Measurements from ENCODE around the gene LMTK2. TPM values are rescaled to one million over a fixed set of nuclear protein-coding genes. Genes with fewer than 3 reads are reported as not detected.
"Not testable (repeated sequence)": the region's sequence is repeated elsewhere in the genome, so short reads cannot be mapped to it uniquely, and the experiment has no call there.

LMTK2 gene
- total and polyA plus RNA-seq, 8 donors, result 13.4 to 28.2 (median 16.6) TPM

DNA sequence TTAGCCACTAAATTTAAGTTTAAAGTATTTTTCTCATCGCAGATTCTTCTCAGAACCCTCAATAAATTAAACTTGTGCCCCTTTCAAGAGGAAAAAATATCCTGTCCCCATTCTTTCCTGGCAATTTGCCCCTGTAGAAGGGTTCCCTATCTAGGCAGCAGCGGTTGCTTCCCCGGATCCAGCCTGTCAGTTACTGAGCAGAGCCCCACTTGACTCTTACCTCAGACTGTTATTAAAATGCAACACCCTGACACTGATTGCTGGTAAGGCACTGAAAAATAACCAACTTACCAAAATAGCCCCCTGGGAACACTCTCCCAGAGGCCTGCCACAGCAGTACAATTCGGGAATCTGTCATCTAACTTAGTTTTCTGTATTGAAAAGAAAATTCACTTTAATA lies 13.9 kb downstream of the LMTK2 start:
- intact Hi-C loops (cut with DNase I), result no loop called here
- Histone ChIP-seq H3K9me3 (no peaks in the 10 kb centered on the region), H3K4me1 (peaks cover 4 to 56% of the 10 kb centered on the region in 2 donors), H3K4me3 (no peak overlapping the region), H3K27me3 (peaks cover 0 to 9% of the 10 kb centered on the region in 2 donors), H3K27ac (peak overlapping the region in 1 of 2 donors; percentile 53), H3K36me3 (no peaks in the 10 kb centered on the region)
- no peak for DNase-seq
- TF ChIP-seq, protein P1, sequence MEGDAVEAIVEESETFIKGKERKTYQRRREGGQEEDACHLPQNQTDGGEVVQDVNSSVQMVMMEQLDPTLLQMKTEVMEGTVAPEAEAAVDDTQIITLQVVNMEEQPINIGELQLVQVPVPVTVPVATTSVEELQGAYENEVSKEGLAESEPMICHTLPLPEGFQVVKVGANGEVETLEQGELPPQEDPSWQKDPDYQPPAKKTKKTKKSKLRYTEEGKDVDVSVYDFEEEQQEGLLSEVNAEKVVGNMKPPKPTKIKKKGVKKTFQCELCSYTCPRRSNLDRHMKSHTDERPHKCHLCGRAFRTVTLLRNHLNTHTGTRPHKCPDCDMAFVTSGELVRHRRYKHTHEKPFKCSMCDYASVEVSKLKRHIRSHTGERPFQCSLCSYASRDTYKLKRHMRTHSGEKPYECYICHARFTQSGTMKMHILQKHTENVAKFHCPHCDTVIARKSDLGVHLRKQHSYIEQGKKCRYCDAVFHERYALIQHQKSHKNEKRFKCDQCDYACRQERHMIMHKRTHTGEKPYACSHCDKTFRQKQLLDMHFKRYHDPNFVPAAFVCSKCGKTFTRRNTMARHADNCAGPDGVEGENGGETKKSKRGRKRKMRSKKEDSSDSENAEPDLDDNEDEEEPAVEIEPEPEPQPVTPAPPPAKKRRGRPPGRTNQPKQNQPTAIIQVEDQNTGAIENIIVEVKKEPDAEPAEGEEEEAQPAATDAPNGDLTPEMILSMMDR (IDR thresholded peaks at IDR 0.05), result no peak
- peak; percentile 25 for ATAC-seq

DNA sequence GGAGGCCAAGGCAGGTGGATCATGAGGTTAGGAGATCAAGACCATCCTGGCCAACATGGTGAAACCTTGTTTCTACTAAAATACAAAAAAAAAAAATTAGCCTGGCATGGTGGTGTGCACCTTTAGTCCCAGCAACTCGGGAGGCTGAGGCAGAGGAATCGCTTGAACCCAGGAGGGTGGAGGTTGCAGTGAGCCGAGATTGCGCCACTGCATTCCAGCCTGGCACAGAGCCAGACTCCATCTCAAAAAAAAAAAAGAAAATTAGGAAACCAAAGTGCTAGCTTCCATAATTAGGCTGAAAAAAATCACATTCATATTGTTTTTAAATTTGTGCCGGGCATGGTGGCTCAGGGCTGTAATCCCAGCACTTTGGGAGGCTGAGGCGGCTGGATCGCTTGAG lies 14.7 kb downstream of the LMTK2 start:
- peaks cover 4 to 64% of the 10 kb centered on the region in 2 donors for H3K4me1 ChIP-seq
- H3K27me3 ChIP-seq; H3K4me3 ChIP-seq; intact Hi-C loops (cut with DNase I); H3K27ac ChIP-seq; H3K9me3 ChIP-seq; H3K36me3 ChIP-seq; DNase-seq; ATAC-seq: not testable (repeated sequence)

DNA sequence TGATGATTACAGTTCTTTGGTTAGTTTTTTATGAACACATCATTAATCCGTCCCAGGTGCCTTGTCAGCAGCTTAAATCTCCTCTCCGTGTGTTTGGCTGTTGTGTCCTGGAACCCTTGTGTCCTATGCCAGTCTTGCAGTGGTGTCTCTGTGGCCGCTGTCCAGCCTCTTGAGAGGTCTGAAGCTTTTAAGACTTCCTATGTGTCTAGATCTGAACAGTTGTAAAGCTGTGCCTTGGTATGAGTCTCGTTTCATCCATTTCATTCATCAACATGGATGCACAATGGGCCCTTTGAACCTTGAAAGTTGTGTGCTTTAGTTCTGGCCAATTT lies 16.7 kb downstream of the LMTK2 start:
- H3K4me1 ChIP-seq, result peaks cover 4 to 64% of the 10 kb centered on the region in 2 donors
- intact Hi-C loops (cut with DNase I), result no loop called here
- peaks cover 0 to 21% of the 10 kb centered on the region in 2 donors for H3K27me3 ChIP-seq
- H3K27ac ChIP-seq, result no peak overlapping the region
- TF ChIP-seq, protein P1 (IDR thresholded peaks at IDR 0.05), result no peak
- H3K36me3 ChIP-seq, result no peaks in the 10 kb centered on the region
- no peak for DNase-seq
- no peak overlapping the region for H3K4me3 ChIP-seq
- ATAC-seq, result peak; percentile 32
- no peaks in the 10 kb centered on the region for H3K9me3 ChIP-seq

DNA sequence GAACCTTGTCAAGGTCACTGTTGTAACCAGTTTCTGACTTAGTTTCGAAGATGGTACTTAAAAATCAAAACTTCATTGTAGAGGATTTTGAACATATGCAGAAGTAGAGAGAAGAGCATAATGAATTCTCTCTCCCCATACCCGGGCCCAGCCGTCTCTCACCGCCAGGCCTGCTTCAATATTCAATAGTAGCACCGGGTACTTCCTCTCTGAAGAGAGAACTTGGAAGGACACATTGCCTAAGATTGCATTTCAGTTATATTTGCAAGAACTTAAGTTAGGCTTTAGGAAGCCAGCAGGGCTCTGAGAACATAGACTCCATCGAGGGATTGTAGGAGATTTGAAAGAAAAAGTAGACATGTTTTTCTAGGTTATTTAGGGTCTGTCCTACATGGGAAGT lies 19.1 kb downstream of the LMTK2 start:
- peak in 1 of 4 donors; percentile 80 for DNase-seq

DNA sequence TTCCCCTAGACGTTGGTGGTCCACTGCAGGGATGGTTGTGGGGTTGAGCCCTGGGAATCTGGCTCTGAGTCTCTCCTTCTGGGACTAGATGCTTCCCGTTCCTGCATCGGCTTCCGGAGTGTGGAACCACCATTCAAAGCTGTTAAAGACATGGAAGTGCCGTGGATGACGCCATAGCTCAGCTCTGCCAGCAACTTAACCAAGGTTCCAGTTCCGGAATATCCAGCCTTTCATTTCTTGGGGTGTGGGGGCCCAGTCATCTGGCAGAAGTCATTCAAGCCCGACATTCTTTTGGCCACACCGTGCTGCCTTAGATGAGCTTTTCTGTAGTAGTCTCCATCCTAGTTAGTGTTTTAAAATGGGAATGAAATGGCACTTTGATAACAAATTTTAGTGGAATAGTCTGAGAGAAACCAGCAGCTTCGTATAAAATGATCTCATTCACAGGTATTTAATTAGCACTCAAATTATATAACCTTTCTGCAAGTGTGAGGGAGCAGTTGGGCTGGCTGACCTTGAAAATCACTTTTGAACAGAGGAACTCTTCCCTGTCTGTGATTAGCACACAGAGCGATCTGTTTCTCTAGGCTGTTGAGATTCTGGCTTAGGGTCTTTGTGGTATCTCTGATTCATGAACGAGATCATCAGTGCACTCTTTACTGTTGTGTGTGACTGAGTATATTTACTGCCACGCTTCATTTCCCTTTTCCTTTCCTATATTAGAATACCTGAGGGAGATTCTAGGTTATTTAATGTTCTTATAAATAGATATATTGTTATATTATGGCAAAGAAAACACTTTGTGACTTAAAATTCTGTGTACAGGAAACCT lies 19.9 kb downstream of the LMTK2 start:
- ATAC-seq (no peak), DNase-seq (no peak)
- intact Hi-C loops (cut with DNase I), result no loop called here
- H3K27ac ChIP-seq, result peak overlapping the region in 1 of 2 donors; percentile 19
- H3K4me1 ChIP-seq, result peaks cover 8 to 51% of the 10 kb centered on the region in 2 donors
- H3K9me3 ChIP-seq, result no peaks in the 10 kb centered on the region
- no peaks in the 10 kb centered on the region for H3K36me3 ChIP-seq
- TF ChIP-seq, protein P1 (IDR thresholded peaks at IDR 0.05), result no peak
- no peak overlapping the region for H3K4me3 ChIP-seq
- peaks cover 0 to 28% of the 10 kb centered on the region in 2 donors for H3K27me3 ChIP-seq

More for the DNA sequence above, 19.1 kb downstream of the LMTK2 start:
- Histone ChIP-seq H3K27ac (peak overlapping the region in 1 of 2 donors; percentile 19), H3K27me3 (peaks cover 0 to 28% of the 10 kb centered on the region in 2 donors), H3K36me3 (no peaks in the 10 kb centered on the region), H3K9me3 (no peaks in the 10 kb centered on the region), H3K4me3 (no peak overlapping the region), H3K4me1 (peaks cover 0 to 50% of the 10 kb centered on the region in 2 donors)
- no peak for ATAC-seq
- TF ChIP-seq, protein P1 (IDR thresholded peaks at IDR 0.05), result no peak
- intact Hi-C loops (cut with DNase I), result no loop called here

Measured in left lung (tissue), 10 donors.